CD4-positive, alpha-beta T cell (primary cell): ENCODE data around the gene MRPS24. TPM values are rescaled to one million over a fixed set of nuclear protein-coding genes. Genes with fewer than 3 reads are reported as not detected.
"Not testable (repeated sequence)": the region's sequence is repeated elsewhere in the genome, so short reads cannot be mapped to it uniquely, and the experiment has no call there.

Source experiments
- ATAC-seq: fragments of 200-7000 bp; cut with Tn5 transposase; one replicate; pipeline ENCODE4 v1.10.0; 2022; ENCODE audit warnings: mild to moderate bottlenecking; ENCODE audit not compliant: poor library complexity
- CTCF ChIA-PET: fragments of 350-600 bp; sonication (Branson Sonifier 250); formaldehyde crosslinking; loops from one replicate; lab custom pipeline; 2021; ENCODE audit warnings: antibody characterized with exemption, inconsistent platforms; lab: Charles Lee
- POLR2A ChIA-PET: fragments of 350-600 bp; sonication (Branson Sonifier 250); formaldehyde crosslinking; loops from one replicate; lab custom pipeline; 2021; ENCODE audit warnings: antibody characterized with exemption, inconsistent platforms; lab: Charles Lee
- DNase-seq, 14 experiments: peaks; one replicate each; pipeline ENCODE4 v3.0.0-alpha.2; 2013 to 2020; ENCODE audit warnings: mixed read lengths in 2 of 14
- H3K27ac ChIP-seq, 2 donors: one replicate each; pipeline versions ENCODE4 v1.5.1 to v1.7.0; 2013; ENCODE audit warnings: low read length in 2 of 2, low read depth in 1 of 2, mild to moderate bottlenecking in 1 of 2
- H3K27me3 ChIP-seq, 2 experiments: 1 replicate in 1 of 2; 2 replicates in 1 of 2; pipeline versions ENCODE4 v1.6.1 to v1.7.0; 2013; ENCODE audit warnings: low read length in 2 of 2, control low read depth in 1 of 2, mild to moderate bottlenecking in 1 of 2, moderate library complexity in 1 of 2; ENCODE audit not compliant: insufficient read depth in 2 of 2, control insufficient read depth in 1 of 2
- H3K36me3 ChIP-seq: one replicate; pipeline ENCODE4 v1.6.1; 2013; ENCODE audit warnings: low read length, control low read depth; ENCODE audit not compliant: insufficient read depth
- H3K4me1 ChIP-seq: one replicate; pipeline ENCODE4 v1.6.1; 2013; ENCODE audit warnings: low read length, control low read depth; ENCODE audit not compliant: insufficient read depth
- H3K4me3 ChIP-seq: one replicate; pipeline ENCODE4 v1.5.1; 2013; ENCODE audit warnings: mild to moderate bottlenecking, low read length, moderate library complexity
- H3K9me3 ChIP-seq, 2 experiments: 1 replicate in 1 of 2; 2 replicates in 1 of 2; pipeline versions ENCODE4 v1.6.1 to v1.7.0; 2013; ENCODE audit warnings: low read length in 2 of 2, mild to moderate bottlenecking in 2 of 2, control low read depth in 1 of 2, moderate library complexity in 1 of 2; ENCODE audit not compliant: control insufficient read depth in 1 of 2, insufficient read depth in 1 of 2
- H3K27ac Mint-ChIP-seq: one replicate; pipeline ENCODE4 v1.8.0; 2020; ENCODE audit warnings: mixed read lengths
- H3K27me3 Mint-ChIP-seq: one replicate; pipeline ENCODE4 v1.8.0; 2021; ENCODE audit warnings: mixed read lengths
- H3K36me3 Mint-ChIP-seq: one replicate; pipeline ENCODE4 v1.8.0; 2021; ENCODE audit warnings: low read depth, mixed read lengths
- H3K4me1 Mint-ChIP-seq: one replicate; pipeline ENCODE4 v1.8.0; 2021; ENCODE audit warnings: low read depth, mixed read lengths
- H3K4me3 Mint-ChIP-seq: one replicate; pipeline ENCODE4 v1.8.0; 2020; ENCODE audit warnings: mild to moderate bottlenecking, mixed read lengths
- H3K9me3 Mint-ChIP-seq: one replicate; pipeline ENCODE4 v1.8.0; 2020; ENCODE audit warnings: mixed read lengths
- intact Hi-C, 2 experiments: fragments of 100-400 bp; cut with DNase I in 1 of 2; cut with micrococcal nuclease in 1 of 2; formaldehyde crosslinking; loops; one replicate each; pipeline versions ENCODE4 v1.15.1 to v1.9.0; 2023 to 2025; cut with DNase I, micrococcal nuclease
- total RNA-seq, 174 experiments: library from RNA in 2 of 174; stranded (reverse) in 2 of 174; gene quantifications; one replicate each; pipeline ENCODE4 v1.2.3 and lab custom pipeline; 2021 to 2026
- TF ChIP-seq, protein P1 (sequence below): fragments of 200-600 bp; IDR thresholded peaks from one replicate; pipeline ENCODE4 v1.8.0; 2022; ENCODE audit warnings: antibody characterized with exemption, mild to moderate bottlenecking

MRPS24 gene
- total RNA-seq, 2 experiments from 2014 or later, result 63.1 to 69.7 TPM

DNA sequence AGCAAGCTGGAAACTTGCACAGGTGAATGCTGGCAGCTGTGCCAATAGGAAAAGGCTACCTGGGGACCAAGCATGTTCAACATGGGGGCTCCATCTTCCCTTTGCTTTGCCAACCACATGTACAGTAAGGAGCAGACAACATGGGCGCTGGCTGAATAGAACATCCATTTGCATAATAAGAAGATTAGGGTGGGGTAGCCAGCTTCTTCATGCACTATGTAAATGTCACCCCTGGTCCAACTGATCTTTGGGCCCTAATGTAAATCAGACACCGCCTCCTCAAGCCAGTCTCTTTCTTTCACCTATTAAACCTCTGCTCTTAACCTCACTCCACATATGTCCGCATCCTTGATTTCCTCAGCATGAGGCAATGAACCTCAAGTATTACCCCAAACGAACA, 26.0 kb downstream of the MRPS24 start:
- Histone ChIP-seq H3K9me3 (no peaks in the 10 kb centered on the region), H3K27ac (no peak overlapping the region), H3K36me3 (no peaks in the 10 kb centered on the region), H3K4me3 (no peak overlapping the region), H3K27me3 (no peaks in the 10 kb centered on the region), H3K4me1 (peaks cover 12% of the 10 kb centered on the region)
- Mint-ChIP-seq H3K4me3 (no peak overlapping the region), H3K27ac (no peak overlapping the region), H3K27me3 (peaks cover 13% of the 10 kb centered on the region), H3K9me3 (no peaks in the 10 kb centered on the region), H3K36me3 (no peaks in the 10 kb centered on the region), H3K4me1 (peaks cover 8% of the 10 kb centered on the region)
- ChIA-PET POLR2A (no interaction called here), CTCF (no interaction called here)
- intact Hi-C loops, result no loop called here
- no peak for ATAC-seq
- no peak for DNase-seq
- TF ChIP-seq, protein P1, sequence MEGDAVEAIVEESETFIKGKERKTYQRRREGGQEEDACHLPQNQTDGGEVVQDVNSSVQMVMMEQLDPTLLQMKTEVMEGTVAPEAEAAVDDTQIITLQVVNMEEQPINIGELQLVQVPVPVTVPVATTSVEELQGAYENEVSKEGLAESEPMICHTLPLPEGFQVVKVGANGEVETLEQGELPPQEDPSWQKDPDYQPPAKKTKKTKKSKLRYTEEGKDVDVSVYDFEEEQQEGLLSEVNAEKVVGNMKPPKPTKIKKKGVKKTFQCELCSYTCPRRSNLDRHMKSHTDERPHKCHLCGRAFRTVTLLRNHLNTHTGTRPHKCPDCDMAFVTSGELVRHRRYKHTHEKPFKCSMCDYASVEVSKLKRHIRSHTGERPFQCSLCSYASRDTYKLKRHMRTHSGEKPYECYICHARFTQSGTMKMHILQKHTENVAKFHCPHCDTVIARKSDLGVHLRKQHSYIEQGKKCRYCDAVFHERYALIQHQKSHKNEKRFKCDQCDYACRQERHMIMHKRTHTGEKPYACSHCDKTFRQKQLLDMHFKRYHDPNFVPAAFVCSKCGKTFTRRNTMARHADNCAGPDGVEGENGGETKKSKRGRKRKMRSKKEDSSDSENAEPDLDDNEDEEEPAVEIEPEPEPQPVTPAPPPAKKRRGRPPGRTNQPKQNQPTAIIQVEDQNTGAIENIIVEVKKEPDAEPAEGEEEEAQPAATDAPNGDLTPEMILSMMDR, result no peak

DNA sequence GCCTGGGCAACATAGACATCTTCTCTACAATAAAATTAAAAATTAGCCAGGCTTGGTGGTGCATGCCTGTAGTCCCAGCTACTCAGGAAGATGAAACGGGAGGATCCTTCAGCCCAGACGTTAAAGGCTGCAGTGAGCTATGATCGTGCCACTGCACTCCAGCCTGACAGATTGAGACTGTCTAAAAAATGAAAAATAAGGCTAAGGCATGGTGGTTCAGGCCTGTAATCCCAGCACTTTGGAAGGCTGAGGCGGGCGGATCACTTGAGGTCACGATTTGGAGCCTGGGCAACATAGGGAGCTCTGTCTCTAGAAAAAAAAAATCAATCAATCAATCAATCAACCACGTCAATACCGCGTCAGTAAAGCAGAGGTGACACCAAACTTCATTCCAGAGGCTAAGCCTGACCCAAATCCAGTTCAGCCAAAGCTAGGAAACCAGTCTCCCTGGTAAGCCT, 31.1 kb downstream of the MRPS24 start:
- intact Hi-C loops, result loop anchor here (2.0 to 5.0 kb wide), 3 partner anchors 116 to 897 kb away; no protein-coding TSS in a partner anchor

DNA sequence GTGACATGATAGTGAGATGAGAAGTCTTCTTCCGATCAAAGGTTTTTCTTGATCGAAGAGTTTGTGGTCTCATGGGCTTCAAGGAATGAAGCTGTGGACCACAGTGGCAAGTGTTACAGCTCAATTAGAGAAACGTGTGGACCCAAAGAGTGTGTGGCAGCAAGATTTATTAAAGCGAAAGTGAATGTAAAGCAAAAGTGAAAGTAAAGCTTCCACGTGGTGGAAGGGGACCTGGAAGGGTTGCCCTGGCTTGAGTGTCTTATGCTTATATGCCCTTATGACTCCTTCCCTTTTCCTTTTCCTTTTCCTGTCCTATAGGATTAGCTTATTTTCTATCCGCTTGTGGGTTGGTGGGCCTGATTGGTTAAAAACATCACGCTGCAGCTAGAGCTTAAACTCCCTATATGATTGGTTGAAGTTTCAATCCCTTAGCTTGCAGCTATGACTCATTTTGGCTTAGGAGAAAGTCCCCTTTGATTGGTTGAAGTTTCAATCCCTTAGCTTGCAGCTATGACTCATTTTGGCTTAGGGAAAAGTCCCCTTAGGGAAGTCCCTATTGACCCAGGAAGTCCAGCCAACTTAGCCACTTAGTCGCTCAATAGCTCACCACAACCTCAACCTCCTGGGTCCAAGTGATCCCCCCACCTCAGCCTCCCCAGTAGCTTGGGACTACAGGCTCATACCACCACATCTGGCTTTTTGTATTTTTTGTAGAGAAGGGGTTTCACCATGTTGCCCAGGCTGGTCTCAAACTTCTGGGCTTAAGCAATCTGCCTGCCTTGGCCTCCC, 34.7 kb downstream of the MRPS24 start:
- Histone ChIP-seq H3K4me1 (peaks cover 29% of the 10 kb centered on the region), H3K27ac (peak overlapping the region in 1 of 2 donors; percentile 76), H3K9me3 (peaks cover 0 to 5% of the 10 kb centered on the region in 2 experiments), H3K4me3 (peak overlapping the region; percentile 68), H3K27me3 (no peaks in the 10 kb centered on the region), H3K36me3 (no peaks in the 10 kb centered on the region)
- ATAC-seq (peak; percentile 56), DNase-seq (peak in 10 of 14 experiments; percentile 4 to 82 (median 12))
- peaks cover 3% of the 10 kb centered on the region for H3K27me3 Mint-ChIP-seq
- ChIA-PET CTCF (interaction anchor here (2.1 to 6.6 kb wide), 2 partner anchors 105 to 252 kb away, joined by 10 to 39 read pairs; partner anchors contain the start of genes COA1 and STK17A), POLR2A (interaction anchor here (0.7 to 2.3 kb wide), 11 partner anchors 9 to 923 kb away, joined by 3 to 15 read pairs (median 4); partner anchors contain the start of genes BLVRA, C7orf25, COA1 and MRPL32)
- H3K27ac Mint-ChIP-seq, result peak overlapping the region; percentile 93
- no peaks in the 10 kb centered on the region for H3K9me3 Mint-ChIP-seq
- peak overlapping the region; percentile 94 for H3K4me3 Mint-ChIP-seq
- peaks cover 26% of the 10 kb centered on the region for H3K4me1 Mint-ChIP-seq
- TF ChIP-seq, protein P1, result no peak
- intact Hi-C loops, result loop anchor here in 1 of 2 experiments (5.0 kb wide), 1 partner anchor 112 kb away; no protein-coding TSS in a partner anchor
- H3K36me3 Mint-ChIP-seq, result peaks cover 6% of the 10 kb centered on the region

More for the DNA sequence above, 31.1 kb downstream of the MRPS24 start:
- Mint-ChIP-seq H3K36me3 (peaks cover 6% of the 10 kb centered on the region), H3K9me3 (no peaks in the 10 kb centered on the region), H3K4me3 (no peak overlapping the region), H3K4me1 (peaks cover 26% of the 10 kb centered on the region), H3K27me3 (peaks cover under 1% of the 10 kb centered on the region), H3K27ac (peak overlapping the region; percentile 68)
- H3K27ac ChIP-seq, result no peak overlapping the region
- no peaks in the 10 kb centered on the region for H3K36me3 ChIP-seq
- ATAC-seq, result no peak
- H3K9me3 ChIP-seq, result no peaks in the 10 kb centered on the region
- POLR2A ChIA-PET, result interaction anchor here (0.6 to 2.1 kb wide), 4 partner anchors 31 to 568 kb away, joined by 3 to 18 read pairs (median 3); partner anchors contain the start of genes MRPS24 and STK17A
- H3K27me3 ChIP-seq, result no peaks in the 10 kb centered on the region
- H3K4me1 ChIP-seq, result peaks cover 29% of the 10 kb centered on the region
- no peak for DNase-seq
- H3K4me3 ChIP-seq, result no peak overlapping the region
- CTCF ChIA-PET, result interaction anchor here (1.1 to 6.6 kb wide), 8 partner anchors 17 to 1898 kb away, joined by 3 to 39 read pairs (median 7); partner anchors contain the start of genes COA1 and STK17A
- TF ChIP-seq, protein P1, result no peak

DNA sequence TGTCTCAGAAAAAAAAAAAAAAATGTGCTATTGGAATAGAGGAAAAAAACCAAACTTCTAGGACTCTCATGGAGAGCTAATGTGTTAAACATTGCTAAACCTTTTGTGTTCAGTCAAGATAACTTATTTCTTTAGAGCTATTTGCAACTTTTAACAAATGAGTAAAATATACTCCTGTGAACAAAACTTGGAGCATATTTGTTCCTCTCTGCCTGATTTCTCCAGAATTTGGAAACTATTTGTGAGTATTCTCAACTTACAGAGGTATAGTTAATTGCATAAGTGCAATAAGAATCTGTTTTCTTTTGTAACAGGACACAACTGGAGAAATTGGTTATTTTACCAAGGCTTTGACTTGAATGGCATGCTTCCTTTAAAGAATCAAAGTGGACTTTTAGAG, 38.4 kb downstream of the MRPS24 start:
- H3K9me3 ChIP-seq, H3K36me3 Mint-ChIP-seq, H3K27ac Mint-ChIP-seq, DNase-seq, H3K4me3 ChIP-seq, ATAC-seq, H3K27ac ChIP-seq, H3K36me3 ChIP-seq, intact Hi-C loops, H3K4me3 Mint-ChIP-seq, CTCF ChIA-PET, H3K9me3 Mint-ChIP-seq: not testable (repeated sequence)
- Mint-ChIP-seq H3K27me3 (peaks cover 33% of the 10 kb centered on the region), H3K4me1 (peaks cover 17% of the 10 kb centered on the region)
- POLR2A ChIA-PET, result interaction anchor here (0.6 kb wide), 1 partner anchor 95 kb away, joined by 4 read pairs; no protein-coding TSS in a partner anchor
- Histone ChIP-seq H3K4me1 (peaks cover 16% of the 10 kb centered on the region), H3K27me3 (peaks cover 10 to 20% of the 10 kb centered on the region in 2 experiments)
